Psoas muscle (tissue), 8 donors: ENCODE data around the gene EHD2. TPM values are rescaled to one million over a fixed set of nuclear protein-coding genes. Genes with fewer than 3 reads are reported as not detected.

Source experiments
- ATAC-seq, 4 donors: fragments of 200-7000 bp; cut with Tn5 transposase; one replicate each; pipeline ENCODE4 v1.9.1; 2020; ENCODE audit warnings: moderate library complexity in 3 of 4, mild to moderate bottlenecking in 2 of 4
- DNase-seq, 2 donors: peaks; one replicate each; pipeline ENCODE4 v3.0.0-alpha.2; 2020
- H3K27ac ChIP-seq: fragments of 200-600 bp; one replicate; pipeline ENCODE4 v1.8.0; 2022
- H3K27me3 ChIP-seq, 3 donors: fragments of 200-600 bp in 1 of 3; one replicate each; pipeline versions ENCODE4 v1.6.1 to v1.8.0; 2013 to 2022; ENCODE audit warnings: low read length in 2 of 3, mild to moderate bottlenecking in 2 of 3, moderate library complexity in 1 of 3; ENCODE audit not compliant: insufficient read depth in 3 of 3
- H3K36me3 ChIP-seq, 2 donors: fragments of 200-600 bp in 1 of 2; one replicate each; pipeline versions ENCODE4 v1.6.1 to v1.8.0; 2013 to 2022; ENCODE audit warnings: low read depth in 1 of 2, mild to moderate bottlenecking in 1 of 2, moderate library complexity in 1 of 2; ENCODE audit not compliant: insufficient read depth in 1 of 2
- H3K4me1 ChIP-seq: fragments of 200-600 bp; one replicate; pipeline ENCODE4 v1.8.0; 2022
- H3K4me3 ChIP-seq: fragments of 200-600 bp; one replicate; pipeline ENCODE4 v1.8.0; 2022; ENCODE audit warnings: mild to moderate bottlenecking
- H3K9me3 ChIP-seq: fragments of 200-600 bp; one replicate; pipeline ENCODE4 v1.8.0; 2022
- WGBS, 3 donors: extraction: QIAGEN DNeasy Blood & Tissue Kit; methylation state at CpG; one replicate each; pipeline versions ENCODE4 v1.1.6 to v1.1.7; 2013; 5-methylcytosine and 5-hydroxymethylcytosine counted together
- intact Hi-C, 2 donors: fragments of 100-400 bp; cut with DNase I; formaldehyde crosslinking; loops; one replicate each; pipeline versions ENCODE4 v1.11.0 to v1.14.2; 2022
- polyA plus RNA-seq, 3 donors: library from polyadenylated mRNA; stranded (reverse); fragments of 200-250 nt; gene quantifications; one replicate each; pipeline ENCODE4 v1.2.3, GENCODE V29; 2013
- total RNA-seq, 4 donors: library from RNA; stranded (reverse); fragmentation: NEBNext Ultra II Directional in 2 of 4; extraction: Animal tissue kit (Norgen Biotek cat#: 25700) in 2 of 4; gene quantifications; one replicate each; pipeline versions ENCODE4 v1.2.1 to v1.2.4, GENCODE V29; 2021 to 2023
- TF ChIP-seq, protein P1 (sequence below): fragments of 200-600 bp; IDR thresholded peaks from one replicate; pipeline ENCODE4 v1.8.0; 2022; ENCODE audit warnings: antibody characterized with exemption
- donor health status: healthy with polysubstance abuse.
- donor health status: DM: no; HTN: no; CAD: no; lungs with moderate emphysema.
- donor health status: Bipolar disorder and iron deficiency.
- donor health status: healthy.
- donor health status: DM: yes; HTN: yes; CAD: no.
- donor health status: DM: no; HTN: no; CAD: no.
- donor health status: DM: no; HTN: no; CAD: no.
- donor health status: DM: yes; HTN: yes; CAD: no.

EHD2 gene
- total and polyA plus RNA-seq, 7 donors = 14.7 to 46.3 (median 27.8) TPM

DNA sequence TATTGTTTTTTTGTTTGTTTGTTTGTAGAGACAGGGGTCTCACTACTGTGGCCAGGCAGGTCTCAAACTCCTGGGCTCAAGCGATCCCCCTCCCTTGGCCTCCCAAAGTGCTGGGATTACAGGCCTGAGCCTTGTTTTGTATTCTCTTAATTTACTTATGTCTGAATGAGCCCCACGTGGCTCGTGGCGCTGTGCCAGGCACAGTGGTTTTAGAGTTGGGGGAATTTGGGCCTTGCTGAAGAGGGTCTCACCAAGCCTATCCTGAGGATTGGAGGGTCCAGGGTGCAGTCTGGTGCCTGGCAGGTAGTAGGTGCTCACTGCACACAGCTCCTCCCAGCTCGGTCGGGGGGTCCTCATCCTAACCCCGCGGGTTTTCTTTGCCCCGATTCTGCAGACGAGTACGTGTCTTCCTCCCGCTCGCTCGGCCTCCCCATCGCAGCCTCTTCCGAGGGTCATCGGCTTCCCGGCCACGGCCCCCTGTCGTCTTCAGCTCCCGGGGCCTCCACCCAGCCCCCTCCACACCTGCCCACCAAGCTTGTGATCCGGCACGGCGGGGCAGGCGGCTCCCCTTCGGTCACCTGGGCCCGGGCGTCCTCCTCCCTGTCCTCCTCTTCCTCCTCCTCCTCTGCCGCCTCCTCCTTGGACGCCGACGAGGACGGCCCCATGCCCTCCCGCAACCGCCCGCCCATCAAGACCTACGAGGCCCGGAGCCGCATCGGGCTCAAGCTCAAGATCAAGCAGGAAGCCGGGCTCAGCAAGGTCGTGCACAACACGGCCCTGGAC, 12.1 kb upstream of the EHD2 start:
- no peaks in the 10 kb centered on the region for H3K9me3 ChIP-seq
- H3K27me3 ChIP-seq = no peaks in the 10 kb centered on the region
- DNase-seq (no peak), ATAC-seq (no peak)
- peaks cover 0 to 58% of the 10 kb centered on the region in 2 donors for H3K36me3 ChIP-seq
- H3K4me3 ChIP-seq = no peak overlapping the region
- no peaks in the 10 kb centered on the region for H3K4me1 ChIP-seq
- intact Hi-C loops = loop anchor here in 1 of 2 donors (10.0 kb wide), 1 partner anchor 186 kb away; the partner anchor contains the start of gene NAPA
- WGBS, 3 donors = 90 to 92% (median 91%) methylated on average over 36 to 43 of the region's 43 CpGs
- TF ChIP-seq, protein P1, sequence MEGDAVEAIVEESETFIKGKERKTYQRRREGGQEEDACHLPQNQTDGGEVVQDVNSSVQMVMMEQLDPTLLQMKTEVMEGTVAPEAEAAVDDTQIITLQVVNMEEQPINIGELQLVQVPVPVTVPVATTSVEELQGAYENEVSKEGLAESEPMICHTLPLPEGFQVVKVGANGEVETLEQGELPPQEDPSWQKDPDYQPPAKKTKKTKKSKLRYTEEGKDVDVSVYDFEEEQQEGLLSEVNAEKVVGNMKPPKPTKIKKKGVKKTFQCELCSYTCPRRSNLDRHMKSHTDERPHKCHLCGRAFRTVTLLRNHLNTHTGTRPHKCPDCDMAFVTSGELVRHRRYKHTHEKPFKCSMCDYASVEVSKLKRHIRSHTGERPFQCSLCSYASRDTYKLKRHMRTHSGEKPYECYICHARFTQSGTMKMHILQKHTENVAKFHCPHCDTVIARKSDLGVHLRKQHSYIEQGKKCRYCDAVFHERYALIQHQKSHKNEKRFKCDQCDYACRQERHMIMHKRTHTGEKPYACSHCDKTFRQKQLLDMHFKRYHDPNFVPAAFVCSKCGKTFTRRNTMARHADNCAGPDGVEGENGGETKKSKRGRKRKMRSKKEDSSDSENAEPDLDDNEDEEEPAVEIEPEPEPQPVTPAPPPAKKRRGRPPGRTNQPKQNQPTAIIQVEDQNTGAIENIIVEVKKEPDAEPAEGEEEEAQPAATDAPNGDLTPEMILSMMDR = no peak
- H3K27ac ChIP-seq = no peak overlapping the region

DNA sequence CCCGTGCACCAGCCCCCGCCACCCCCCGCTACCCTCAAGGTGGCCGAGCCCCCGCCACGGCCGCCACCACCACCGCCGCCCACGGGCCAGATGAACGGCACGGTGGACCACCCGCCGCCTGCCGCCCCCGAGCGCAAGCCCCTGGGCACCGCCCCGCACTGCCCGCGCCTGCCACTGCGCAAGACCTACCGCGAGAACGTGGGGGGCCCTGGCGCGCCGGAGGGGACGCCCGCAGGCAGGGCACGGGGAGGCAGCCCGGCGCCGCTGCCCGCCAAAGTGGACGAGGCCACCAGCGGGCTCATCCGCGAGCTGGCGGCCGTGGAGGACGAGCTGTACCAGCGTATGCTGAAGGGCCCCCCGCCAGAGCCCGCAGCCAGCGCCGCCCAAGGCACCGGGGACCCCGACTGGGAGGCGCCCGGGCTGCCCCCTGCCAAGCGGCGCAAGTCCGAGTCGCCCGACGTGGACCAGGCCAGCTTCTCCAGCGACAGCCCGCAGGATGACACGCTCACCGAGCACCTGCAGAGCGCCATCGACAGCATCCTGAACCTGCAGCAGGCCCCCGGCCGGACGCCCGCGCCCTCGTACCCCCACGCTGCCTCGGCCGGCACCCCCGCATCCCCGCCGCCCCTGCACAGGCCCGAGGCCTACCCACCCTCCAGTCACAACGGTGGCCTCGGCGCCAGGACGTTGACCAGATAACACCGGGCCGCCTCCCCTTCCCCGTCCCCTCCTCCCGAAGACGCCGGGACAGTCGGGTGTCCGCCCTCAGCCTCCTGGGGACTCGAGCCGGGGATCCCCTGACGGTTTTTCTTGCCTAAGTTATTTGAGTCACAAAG, 11.3 kb upstream of the EHD2 start:
- H3K4me3 ChIP-seq = no peak overlapping the region
- no peaks in the 10 kb centered on the region for H3K27me3 ChIP-seq
- H3K4me1 ChIP-seq = no peaks in the 10 kb centered on the region
- whole genome bisulfite sequencing, 3 donors = 91 to 94% (median 93%) methylated on average over 89 to 91 of the region's 91 CpGs
- peaks cover 0 to 58% of the 10 kb centered on the region in 2 donors for H3K36me3 ChIP-seq
- DNase-seq (no peak), ATAC-seq (no peak)
- H3K9me3 ChIP-seq = no peaks in the 10 kb centered on the region
- H3K27ac ChIP-seq = no peak overlapping the region
- TF ChIP-seq, protein P1 = no peak
- intact Hi-C loops = loop anchor here in 1 of 2 donors (10.0 kb wide), 1 partner anchor 187 kb away; the partner anchor contains the start of gene NAPA

DNA sequence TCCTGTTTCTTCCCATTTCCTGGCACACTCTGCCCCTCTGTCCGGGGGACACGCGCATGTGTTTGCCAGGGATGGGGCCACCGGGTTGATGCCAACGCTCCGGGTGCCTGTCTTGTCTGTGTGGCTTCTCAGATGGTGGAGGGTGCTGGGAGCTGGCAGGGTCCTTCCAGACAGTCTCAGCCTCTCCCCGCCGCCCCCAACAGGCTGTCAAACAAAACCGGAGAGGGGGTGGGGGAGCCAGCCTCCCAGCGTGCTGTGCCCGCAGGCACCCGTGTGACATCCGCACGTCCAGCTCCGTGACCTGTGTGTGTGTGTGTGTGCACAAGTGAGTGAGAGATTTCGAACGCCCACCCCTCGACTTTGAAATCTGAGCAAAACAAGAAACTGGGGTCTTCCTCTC, 10.6 kb upstream of the EHD2 start:
- TF ChIP-seq, protein P1 = no peak
- Histone ChIP-seq H3K36me3 (peaks cover 0 to 58% of the 10 kb centered on the region in 2 donors), H3K4me3 (no peak overlapping the region), H3K27me3 (no peaks in the 10 kb centered on the region), H3K9me3 (no peaks in the 10 kb centered on the region), H3K27ac (no peak overlapping the region), H3K4me1 (no peaks in the 10 kb centered on the region)
- ATAC-seq (no peak), DNase-seq (no peak)
- WGBS, 3 donors = 75 to 85% (median 79%) methylated on average over 18 of the region's 18 CpGs
- intact Hi-C loops = loop anchor here in 1 of 2 donors (10.0 kb wide), 1 partner anchor 188 kb away; the partner anchor contains the start of gene NAPA

DNA sequence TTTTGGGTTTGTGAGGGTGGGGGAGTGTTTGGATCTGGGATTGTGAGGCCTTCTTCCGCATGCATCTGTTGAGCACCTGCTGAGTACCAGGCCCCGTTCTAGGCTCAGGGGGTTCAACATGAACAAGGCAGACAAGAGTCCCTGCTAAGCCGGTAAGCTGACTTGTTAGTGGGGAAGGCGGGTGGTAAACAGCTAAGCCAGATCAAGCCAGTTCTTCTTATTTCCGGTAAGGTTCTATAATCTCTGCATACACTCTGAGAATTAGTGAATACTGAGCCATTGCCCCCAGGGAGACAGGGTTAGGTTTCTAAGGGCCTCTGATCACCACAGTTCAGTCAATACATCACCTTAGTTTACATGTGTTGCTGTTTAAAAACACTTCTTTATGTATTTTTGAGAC, 9.9 kb upstream of the EHD2 start:
- ATAC-seq = no peak
- WGBS, 3 donors = 85 to 90% (median 90%) methylated on average over 5 of the region's 5 CpGs
- Histone ChIP-seq H3K9me3 (no peaks in the 10 kb centered on the region), H3K27ac (no peak overlapping the region), H3K4me3 (no peak overlapping the region), H3K4me1 (no peaks in the 10 kb centered on the region), H3K27me3 (no peaks in the 10 kb centered on the region), H3K36me3 (peaks cover 0 to 58% of the 10 kb centered on the region in 2 donors)
- TF ChIP-seq, protein P1 = no peak
- DNase-seq = no peak
- intact Hi-C loops = loop anchor here in 1 of 2 donors (10.0 kb wide), 1 partner anchor 188 kb away; the partner anchor contains the start of gene NAPA
